ENCODE data around the gene SLC6A15.

DNA sequence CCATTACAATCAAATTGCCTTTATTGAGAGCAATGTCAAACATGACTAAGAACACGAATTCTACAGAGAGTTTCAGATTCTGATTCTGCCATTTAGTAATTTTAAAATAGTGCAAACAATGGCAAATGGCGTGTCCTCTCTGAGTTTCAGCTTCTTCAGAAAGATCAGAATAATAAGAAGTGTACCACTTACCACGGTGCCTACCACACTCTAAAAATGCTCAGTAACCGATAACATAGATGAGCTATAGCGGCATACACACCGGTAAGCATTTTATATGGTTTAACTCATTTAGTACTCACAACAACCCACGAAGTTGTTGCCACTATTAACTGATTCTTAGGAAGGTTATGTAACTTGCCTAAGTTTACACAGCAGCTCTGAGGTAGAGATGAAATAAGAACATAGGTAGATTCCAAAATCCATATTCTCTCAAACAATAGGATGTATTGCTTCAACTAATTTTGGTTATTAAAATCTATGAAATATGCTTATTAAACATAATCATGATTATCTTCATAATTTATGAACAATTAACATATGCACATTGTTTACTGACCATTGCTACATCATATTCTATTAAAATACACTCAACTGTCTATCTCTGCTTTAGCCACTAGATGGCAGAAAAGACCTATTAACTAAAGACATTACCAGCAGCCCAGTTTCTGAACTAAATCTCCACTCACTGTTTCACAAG lies 38.3 kb downstream of the SLC6A15 start:
- TF ChIP-seq, protein P1, sequence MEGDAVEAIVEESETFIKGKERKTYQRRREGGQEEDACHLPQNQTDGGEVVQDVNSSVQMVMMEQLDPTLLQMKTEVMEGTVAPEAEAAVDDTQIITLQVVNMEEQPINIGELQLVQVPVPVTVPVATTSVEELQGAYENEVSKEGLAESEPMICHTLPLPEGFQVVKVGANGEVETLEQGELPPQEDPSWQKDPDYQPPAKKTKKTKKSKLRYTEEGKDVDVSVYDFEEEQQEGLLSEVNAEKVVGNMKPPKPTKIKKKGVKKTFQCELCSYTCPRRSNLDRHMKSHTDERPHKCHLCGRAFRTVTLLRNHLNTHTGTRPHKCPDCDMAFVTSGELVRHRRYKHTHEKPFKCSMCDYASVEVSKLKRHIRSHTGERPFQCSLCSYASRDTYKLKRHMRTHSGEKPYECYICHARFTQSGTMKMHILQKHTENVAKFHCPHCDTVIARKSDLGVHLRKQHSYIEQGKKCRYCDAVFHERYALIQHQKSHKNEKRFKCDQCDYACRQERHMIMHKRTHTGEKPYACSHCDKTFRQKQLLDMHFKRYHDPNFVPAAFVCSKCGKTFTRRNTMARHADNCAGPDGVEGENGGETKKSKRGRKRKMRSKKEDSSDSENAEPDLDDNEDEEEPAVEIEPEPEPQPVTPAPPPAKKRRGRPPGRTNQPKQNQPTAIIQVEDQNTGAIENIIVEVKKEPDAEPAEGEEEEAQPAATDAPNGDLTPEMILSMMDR (IDR thresholded peaks at IDR 0.05): peak; percentile 88
- TF ChIP-seq ZFX (IDR thresholded peaks at IDR 0.05; ENCODE audit: borderline replicate concordance): no peak
